ENCODE measurements around the gene HDAC11. TPM values are rescaled to one million over a fixed set of nuclear protein-coding genes. Genes with fewer than 3 reads are reported as not detected.

The HDAC11 gene
- total RNA-seq, 1 experiment from 2014 or later, result 11.8 TPM

DNA sequence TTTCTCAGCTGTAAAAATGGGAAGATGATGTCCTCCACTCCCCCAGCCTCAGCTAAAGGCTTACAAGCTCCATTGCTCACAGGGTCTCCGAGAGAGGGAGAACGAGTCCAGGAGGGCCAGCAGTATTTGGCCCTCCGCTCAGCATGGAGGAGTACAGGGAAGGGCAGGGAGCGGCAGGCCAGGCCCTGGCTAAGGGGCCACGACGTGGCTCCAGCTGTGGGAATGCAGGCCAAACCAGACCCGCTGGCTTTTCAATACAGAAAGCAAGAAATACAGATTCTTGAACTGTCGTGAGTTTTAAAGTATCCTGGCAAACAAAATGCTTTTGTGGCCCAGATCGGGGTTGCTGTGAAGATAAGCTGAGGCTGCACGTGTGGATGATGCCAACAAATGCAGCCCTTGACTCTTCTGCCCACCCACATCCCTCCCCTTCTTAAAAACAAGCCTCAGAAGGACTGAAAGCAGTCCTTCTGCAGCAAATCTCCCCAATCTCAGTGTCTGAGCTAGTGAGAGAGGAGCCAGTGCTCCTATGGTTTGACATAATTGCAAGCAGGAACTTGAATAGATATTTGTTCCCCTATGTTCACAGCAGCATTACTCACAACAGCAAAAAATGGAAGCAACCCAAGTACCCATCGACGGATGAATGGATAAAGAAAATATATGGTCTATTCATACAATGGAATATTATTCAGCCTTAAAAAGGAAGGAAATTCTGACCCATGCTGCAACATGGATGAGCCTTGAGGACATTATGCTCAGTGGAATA, 50.3 kb downstream of the HDAC11 start:
- CTCF ChIA-PET, result no interaction called here
- no peak for DNase-seq
- peaks cover 19% of the 10 kb centered on the region for H3K27me3 Mint-ChIP-seq (ENCODE audit: unreplicated experiment)
- TF ChIP-seq, protein P1, sequence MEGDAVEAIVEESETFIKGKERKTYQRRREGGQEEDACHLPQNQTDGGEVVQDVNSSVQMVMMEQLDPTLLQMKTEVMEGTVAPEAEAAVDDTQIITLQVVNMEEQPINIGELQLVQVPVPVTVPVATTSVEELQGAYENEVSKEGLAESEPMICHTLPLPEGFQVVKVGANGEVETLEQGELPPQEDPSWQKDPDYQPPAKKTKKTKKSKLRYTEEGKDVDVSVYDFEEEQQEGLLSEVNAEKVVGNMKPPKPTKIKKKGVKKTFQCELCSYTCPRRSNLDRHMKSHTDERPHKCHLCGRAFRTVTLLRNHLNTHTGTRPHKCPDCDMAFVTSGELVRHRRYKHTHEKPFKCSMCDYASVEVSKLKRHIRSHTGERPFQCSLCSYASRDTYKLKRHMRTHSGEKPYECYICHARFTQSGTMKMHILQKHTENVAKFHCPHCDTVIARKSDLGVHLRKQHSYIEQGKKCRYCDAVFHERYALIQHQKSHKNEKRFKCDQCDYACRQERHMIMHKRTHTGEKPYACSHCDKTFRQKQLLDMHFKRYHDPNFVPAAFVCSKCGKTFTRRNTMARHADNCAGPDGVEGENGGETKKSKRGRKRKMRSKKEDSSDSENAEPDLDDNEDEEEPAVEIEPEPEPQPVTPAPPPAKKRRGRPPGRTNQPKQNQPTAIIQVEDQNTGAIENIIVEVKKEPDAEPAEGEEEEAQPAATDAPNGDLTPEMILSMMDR (IDR thresholded peaks at IDR 0.05; ENCODE audit: unreplicated experiment), result no peak
- no peaks in the 10 kb centered on the region for H3K9me3 Mint-ChIP-seq (ENCODE audit: low read depth, unreplicated experiment)
- no peaks in the 10 kb centered on the region for H3K4me1 Mint-ChIP-seq (ENCODE audit: low read depth, unreplicated experiment)
- BruUV-seq (replicated peaks), result no TSS peak
- H3K27ac Mint-ChIP-seq (ENCODE audit: unreplicated experiment), result no peak overlapping the region
- peaks cover 5% of the 10 kb centered on the region for H3K36me3 Mint-ChIP-seq (ENCODE audit: insufficient read depth, unreplicated experiment)
- intact Hi-C loops (cut with micrococcal nuclease; ENCODE audit: unreplicated experiment), result no loop called here
- H3K4me3 Mint-ChIP-seq (ENCODE audit: low read depth, unreplicated experiment), result no peak overlapping the region

DNA sequence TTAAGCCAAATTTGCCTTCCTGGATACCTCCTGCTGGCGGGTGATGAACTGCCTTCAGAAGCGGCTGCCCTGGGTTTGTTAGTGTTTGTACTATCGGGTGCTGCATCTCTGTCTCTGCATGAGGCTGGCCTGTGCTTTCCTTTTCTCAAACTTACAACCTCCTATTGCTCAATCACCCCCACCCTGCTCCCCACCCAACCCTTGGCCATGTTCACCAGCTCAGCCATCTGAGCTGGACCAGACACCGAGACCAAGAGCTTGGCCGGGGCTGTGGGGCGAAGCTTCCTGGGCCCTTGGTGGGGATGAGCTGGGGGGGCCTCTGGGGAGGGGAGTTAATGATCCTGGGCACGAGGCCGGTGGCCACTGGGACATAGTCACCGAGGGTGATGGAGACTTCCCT, 52.0 kb downstream of the HDAC11 start:
- CTCF ChIA-PET, result no interaction called here
- Mint-ChIP-seq H3K4me3 (ENCODE audit: low read depth, unreplicated experiment) (no peak overlapping the region), H3K36me3 (ENCODE audit: insufficient read depth, unreplicated experiment) (peaks cover 10% of the 10 kb centered on the region), H3K27me3 (ENCODE audit: unreplicated experiment) (peaks cover 19% of the 10 kb centered on the region), H3K9me3 (ENCODE audit: low read depth, unreplicated experiment) (no peaks in the 10 kb centered on the region), H3K4me1 (ENCODE audit: low read depth, unreplicated experiment) (peaks cover 11% of the 10 kb centered on the region), H3K27ac (ENCODE audit: unreplicated experiment) (no peak overlapping the region)
- BruUV-seq (replicated peaks), result no TSS peak
- DNase-seq, result no peak
- TF ChIP-seq, protein P1 (IDR thresholded peaks at IDR 0.05; ENCODE audit: unreplicated experiment), result no peak
- intact Hi-C loops (cut with micrococcal nuclease; ENCODE audit: unreplicated experiment), result no loop called here

- no peak for DNase-seq
- Mint-ChIP-seq H3K9me3 (ENCODE audit: low read depth, unreplicated experiment) (no peaks in the 10 kb centered on the region), H3K4me1 (ENCODE audit: low read depth, unreplicated experiment) (peaks cover 16% of the 10 kb centered on the region), H3K27ac (ENCODE audit: unreplicated experiment) (no peak overlapping the region), H3K27me3 (ENCODE audit: unreplicated experiment) (peaks cover 19% of the 10 kb centered on the region), H3K4me3 (ENCODE audit: low read depth, unreplicated experiment) (no peak overlapping the region), H3K36me3 (ENCODE audit: insufficient read depth, unreplicated experiment) (peaks cover 10% of the 10 kb centered on the region)
- intact Hi-C loops (cut with micrococcal nuclease; ENCODE audit: unreplicated experiment), result no loop called here
- CTCF ChIA-PET, result no interaction called here
- BruUV-seq (replicated peaks), result no TSS peak
- TF ChIP-seq, protein P1 (IDR thresholded peaks at IDR 0.05; ENCODE audit: unreplicated experiment), result no peak
Observed at GRCh38 chr3:13532631-13533030, 52.5 kb downstream of the HDAC11 start.

DNA sequence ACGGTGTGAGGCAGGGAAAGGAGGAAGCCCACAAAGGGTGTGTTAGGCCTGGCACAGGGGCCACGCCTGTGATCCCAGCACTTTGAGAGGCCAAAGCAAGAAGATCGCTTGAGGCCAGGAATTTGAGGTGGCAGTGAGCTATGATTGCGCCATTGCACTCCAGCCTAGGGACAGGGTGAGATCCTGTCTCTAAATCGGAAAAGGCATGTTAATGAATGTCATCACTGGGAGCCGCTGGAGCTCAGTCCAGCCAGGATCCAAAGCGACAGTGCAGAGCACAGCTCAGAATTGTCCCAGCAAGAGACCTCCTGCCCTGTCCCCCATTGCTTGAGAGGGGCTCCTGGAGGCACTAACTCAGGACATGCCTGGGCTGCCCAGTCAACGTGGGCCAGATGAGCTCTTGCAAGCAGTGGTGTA, 53.8 kb downstream of the HDAC11 start:
- TF ChIP-seq, protein P1 (IDR thresholded peaks at IDR 0.05; ENCODE audit: unreplicated experiment), result no peak
- Mint-ChIP-seq H3K4me1 (ENCODE audit: low read depth, unreplicated experiment) (peaks cover 29% of the 10 kb centered on the region), H3K36me3 (ENCODE audit: insufficient read depth, unreplicated experiment) (peaks cover 19% of the 10 kb centered on the region), H3K9me3 (ENCODE audit: low read depth, unreplicated experiment) (no peaks in the 10 kb centered on the region), H3K4me3 (ENCODE audit: low read depth, unreplicated experiment) (no peak overlapping the region), H3K27ac (ENCODE audit: unreplicated experiment) (no peak overlapping the region), H3K27me3 (ENCODE audit: unreplicated experiment) (peaks cover 14% of the 10 kb centered on the region)
- intact Hi-C loops (cut with micrococcal nuclease; ENCODE audit: unreplicated experiment), result no loop called here
- BruUV-seq (replicated peaks), result no TSS peak
- CTCF ChIA-PET, result no interaction called here
- DNase-seq, result no peak

Measured in Calu3 (cell line).